H9 (cell line): ENCODE measurements around the gene PALD1. TPM values are rescaled to one million over a fixed set of nuclear protein-coding genes. Genes with fewer than 3 reads are reported as not detected.
A peak's percentile ranks its signal among the peaks of the same experiment; 100 is the strongest.

Source experiments
- DNase-seq: peaks from one replicate; pipeline ENCODE4 v3.0.0-alpha.2; 2017
- H2AFZ ChIP-seq: one replicate; pipeline ENCODE4 v1.6.1; 2013; ENCODE audit warnings: mild to moderate bottlenecking, low read length, control low read depth, moderate library complexity
- H2AK5ac ChIP-seq: 2 replicates; pipeline ENCODE4 v1.6.1; 2013; ENCODE audit warnings: low read length, control low read depth, mixed read lengths; ENCODE audit not compliant: insufficient read length
- H2BK120ac ChIP-seq: one replicate; pipeline ENCODE4 v1.6.1; 2013; ENCODE audit warnings: low read depth, mild to moderate bottlenecking, low read length, control low read depth, inconsistent platforms; ENCODE audit not compliant: poor library complexity, severe bottlenecking
- H2BK12ac ChIP-seq: 2 replicates; pipeline ENCODE4 v1.6.1; 2013; ENCODE audit warnings: low read length, control low read depth, mixed read lengths, low read depth; ENCODE audit not compliant: insufficient read length
- H2BK15ac ChIP-seq: 2 replicates; pipeline ENCODE4 v1.6.1; 2013; ENCODE audit warnings: low read depth, low read length, control low read depth
- H2BK20ac ChIP-seq: one replicate; pipeline ENCODE4 v1.6.1; 2013; ENCODE audit warnings: low read depth, mild to moderate bottlenecking, low read length, control low read depth, inconsistent platforms; ENCODE audit not compliant: poor library complexity, severe bottlenecking
- H2BK5ac ChIP-seq: 2 replicates; pipeline ENCODE4 v1.6.1; 2013; ENCODE audit warnings: low read length, control low read depth, mixed read lengths; ENCODE audit not compliant: insufficient read length
- H3K14ac ChIP-seq: 2 replicates; pipeline ENCODE4 v1.6.1; 2013; ENCODE audit warnings: low read length, control low read depth; ENCODE audit not compliant: insufficient read depth
- H3K18ac ChIP-seq: 2 replicates; pipeline ENCODE4 v1.6.1; 2013; ENCODE audit warnings: low read depth, mild to moderate bottlenecking, mixed read lengths, low read length, control low read depth; ENCODE audit not compliant: insufficient read length
- H3K23ac ChIP-seq: 2 replicates; pipeline ENCODE4 v1.6.1; 2013; ENCODE audit warnings: low read length, control low read depth, mixed read lengths, low read depth; ENCODE audit not compliant: insufficient read length
- H3K23me2 ChIP-seq: 2 replicates; pipeline ENCODE4 v1.6.1; 2013; ENCODE audit warnings: low read depth, mild to moderate bottlenecking, mixed read lengths, low read length, control low read depth; ENCODE audit not compliant: insufficient read length, poor library complexity, severe bottlenecking
- H3K27ac ChIP-seq: 2 replicates; pipeline ENCODE4 v1.5.1; 2013; ENCODE audit warnings: low read length, control low read depth, mixed read lengths, low read depth; ENCODE audit not compliant: insufficient read length
- H3K27me3 ChIP-seq: 2 replicates; pipeline ENCODE4 v1.6.1; 2013; ENCODE audit warnings: low read length, control low read depth, inconsistent platforms; ENCODE audit not compliant: insufficient read depth
- H3K4ac ChIP-seq: 2 replicates; pipeline ENCODE4 v1.6.1; 2013; ENCODE audit warnings: low read depth, mild to moderate bottlenecking, control low read depth, inconsistent platforms, low read length, moderate library complexity
- H3K4me1 ChIP-seq: 2 replicates; pipeline ENCODE4 v1.6.1; 2013; ENCODE audit warnings: low read length, control low read depth, inconsistent platforms; ENCODE audit not compliant: insufficient read depth
- H3K4me2 ChIP-seq: 2 replicates; pipeline ENCODE4 v1.6.1; 2013; ENCODE audit warnings: low read length, control low read depth, mixed read lengths; ENCODE audit not compliant: insufficient read length, insufficient read depth
- H3K56ac ChIP-seq: 2 replicates; pipeline ENCODE4 v1.6.1; 2013; ENCODE audit warnings: low read depth, mild to moderate bottlenecking, mixed read lengths, low read length, control low read depth; ENCODE audit not compliant: insufficient read length
- H3K79me1 ChIP-seq: 2 replicates; pipeline ENCODE4 v1.6.1; 2013; ENCODE audit warnings: low read depth, mild to moderate bottlenecking, moderate library complexity, low read length, control low read depth, inconsistent platforms; ENCODE audit not compliant: insufficient read depth, poor library complexity, severe bottlenecking
- H3K79me2 ChIP-seq: 2 replicates; pipeline ENCODE4 v1.6.1; 2013; ENCODE audit warnings: low read length, control low read depth, inconsistent platforms; ENCODE audit not compliant: insufficient read depth
- H3K9ac ChIP-seq: 2 replicates; pipeline ENCODE4 v1.6.1; 2013; ENCODE audit warnings: low read length, control low read depth, mixed read lengths; ENCODE audit not compliant: insufficient read length; ENCODE audit errors: extremely low read depth
- H3K9me3 ChIP-seq: one replicate; pipeline ENCODE4 v1.6.1; 2013; ENCODE audit warnings: low read depth, low read length, inconsistent platforms; ENCODE audit not compliant: control insufficient read depth
- H3T11ph ChIP-seq: one replicate; pipeline ENCODE4 v1.6.1; 2013; ENCODE audit warnings: mild to moderate bottlenecking, low read length, control low read depth, inconsistent platforms
- H4K20me1 ChIP-seq: one replicate; pipeline ENCODE4 v1.6.1; 2013; ENCODE audit not compliant: control insufficient read depth, insufficient read length, insufficient read depth
- H4K5ac ChIP-seq: 2 replicates; pipeline ENCODE4 v1.6.1; 2013; ENCODE audit warnings: low read depth, mild to moderate bottlenecking, mixed read lengths, low read length, control low read depth; ENCODE audit not compliant: insufficient read length
- H4K8ac ChIP-seq: replicated peaks from 2 replicates; pipeline ENCODE4 v1.6.1; 2013; ENCODE audit warnings: low read length, control low read depth, mixed read lengths, low read depth; ENCODE audit not compliant: insufficient read length
- H4K91ac ChIP-seq: 2 replicates; pipeline ENCODE4 v1.6.1; 2013; ENCODE audit warnings: low read depth, mild to moderate bottlenecking, moderate library complexity, mixed read lengths, low read length, control low read depth; ENCODE audit not compliant: insufficient read length
- H3K27ac Mint-ChIP-seq, 3 experiments: 2 replicates in 2 of 3; 3 replicates in 1 of 3; pipeline ENCODE4 v1.8.0; 2020 to 2021; ENCODE audit warnings: mixed read lengths in 3 of 3, mild to moderate bottlenecking in 1 of 3, moderate library complexity in 1 of 3
- H3K27me3 Mint-ChIP-seq: 2 replicates; pipeline ENCODE4 v1.8.0; 2021; ENCODE audit warnings: low read depth, mild to moderate bottlenecking, moderate library complexity, mixed read lengths
- H3K36me3 Mint-ChIP-seq, 3 experiments: 2 replicates in 2 of 3; 3 replicates in 1 of 3; pipeline ENCODE4 v1.8.0; 2020 to 2021; ENCODE audit warnings: low read depth in 3 of 3, mixed read lengths in 3 of 3; ENCODE audit not compliant: insufficient read depth in 1 of 3
- H3K4me1 Mint-ChIP-seq, 2 experiments: 2 replicates each; pipeline ENCODE4 v1.8.0; 2020; ENCODE audit warnings: mixed read lengths in 2 of 2
- H3K4me3 Mint-ChIP-seq, 2 experiments: 2 replicates in 1 of 2; 3 replicates in 1 of 2; pipeline ENCODE4 v1.8.0; 2020 to 2021; ENCODE audit warnings: mild to moderate bottlenecking in 2 of 2, mixed read lengths in 2 of 2, moderate library complexity in 1 of 2
- H3K9me3 Mint-ChIP-seq, 2 experiments: 2 replicates in 1 of 2; 3 replicates in 1 of 2; pipeline ENCODE4 v1.8.0; 2020; ENCODE audit warnings: mild to moderate bottlenecking in 2 of 2, mixed read lengths in 2 of 2, moderate library complexity in 1 of 2
- CTCF ChIP-seq: fragments of 200-600 bp; sonication (generic); conservative IDR thresholded peaks from 3 replicates; pipeline ENCODE4 v1.8.0; 2021; ENCODE audit warnings: antibody characterized with exemption, mild to moderate bottlenecking
- WGBS: extraction: QIAGEN DNeasy Blood & Tissue Kit; methylation state at CpG from one replicate; pipeline ENCODE4 v1.1.7; 2013; ENCODE audit warnings: missing lambda C conversion rate, low lambda C conversion rate, mixed read lengths; ENCODE audit not compliant: insufficient read length; ENCODE audit errors: extremely low coverage; 5-methylcytosine and 5-hydroxymethylcytosine counted together
- total RNA-seq: library from RNA; stranded (reverse); gene quantifications from 2 replicates; pipeline ENCODE4 v1.2.1, GENCODE V29; 2021

The PALD1 gene
- total RNA-seq, 1 experiment from 2014 or later, result 21.1 TPM

- Mint-ChIP-seq H3K36me3 (peaks cover 0 to 5% (median 0%) of the 10 kb centered on the region in 3 experiments; a peak in 4 of 7 replicates), H3K9me3 (no peaks in the 10 kb centered on the region; a peak in 1 of 5 replicates), H3K27me3 (no peaks in the 10 kb centered on the region), H3K4me1 (peaks cover 19 to 29% of the 10 kb centered on the region in 2 experiments), H3K27ac (peak overlapping the region in 1 of 3 experiments; percentile 28; a peak in 2 of 7 replicates), H3K4me3 (no peak overlapping the region)
- Histone ChIP-seq H3K14ac (no peak overlapping the region), H3K18ac (no peak overlapping the region), H3K79me2 (no peaks in the 10 kb centered on the region), H3T11ph (no peak overlapping the region), H3K4me1 (no peaks in the 10 kb centered on the region), H3K79me1 (no peaks in the 10 kb centered on the region), H3K4me2 (no peak overlapping the region), H2BK20ac (no peak overlapping the region), H3K4ac (no peak overlapping the region), H2BK120ac (no peak overlapping the region), H3K9ac (no peak overlapping the region), H2AK5ac (no peak overlapping the region), H2AFZ (no peak overlapping the region), H3K9me3 (no peaks in the 10 kb centered on the region), H2BK12ac (no peak overlapping the region), H3K27me3 (no peaks in the 10 kb centered on the region), H4K8ac (no peak overlapping the region), H3K27ac (no peak overlapping the region), H4K5ac (no peak overlapping the region), H4K20me1 (no peaks in the 10 kb centered on the region), H3K23me2 (no peaks in the 10 kb centered on the region), H2BK15ac (no peak overlapping the region), H3K23ac (no peak overlapping the region), H4K91ac (no peak overlapping the region), H2BK5ac (no peak overlapping the region), H3K56ac (no peak overlapping the region)
- WGBS, result no CpG with 5 or more reads among the region's 6 CpGs
- no peak for TF ChIP-seq CTCF
- no peak for DNase-seq
These were observed 83.0 kb downstream of the PALD1 start for GRCh38 chr10:70561558-70561957.
